DMS114 treated with DMSO at 0.1 percent for 48 hours (cell line): Measurements from ENCODE around the gene LRMDA.

Experiments
- DNase-seq: peaks from one replicate; lab custom pipeline; 2025; ENCODE audit not compliant: unreplicated experiment; lab: John Stamatoyannopoulos, UW

Gene LRMDA

DNA sequence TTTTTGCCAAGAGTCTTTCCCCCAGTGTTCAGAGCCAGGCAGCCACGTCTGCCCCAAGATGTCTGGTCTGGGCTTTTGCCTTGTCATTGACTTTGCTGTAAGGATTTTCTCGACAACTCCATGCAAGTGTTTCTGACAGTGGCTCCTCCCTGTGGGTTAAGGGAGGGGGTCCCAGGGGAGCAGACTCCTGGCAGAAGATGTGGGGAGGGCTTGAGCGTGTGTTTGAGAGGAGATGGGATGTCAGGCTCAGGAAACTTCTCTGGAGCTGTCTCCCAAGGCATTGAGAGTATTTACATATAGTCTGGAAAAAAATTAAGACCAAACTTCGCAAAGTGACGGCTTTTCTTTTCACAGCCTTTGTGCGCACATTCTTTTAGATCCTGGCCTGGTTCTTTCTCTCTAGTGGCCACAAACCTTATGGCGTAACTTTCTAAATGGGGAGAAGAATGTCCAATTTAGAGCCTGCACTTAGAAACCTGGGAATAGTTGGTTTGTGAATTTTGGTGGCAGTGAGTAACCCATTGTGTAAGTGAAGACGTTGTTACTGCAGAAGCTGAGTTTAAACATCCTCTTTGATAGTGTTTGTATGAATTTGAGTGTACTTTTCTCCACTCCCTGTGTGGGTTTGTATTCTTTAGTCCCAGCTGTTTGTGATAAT, 201.5 kb downstream of the LRMDA start:
- DNase-seq = no peak

DNA sequence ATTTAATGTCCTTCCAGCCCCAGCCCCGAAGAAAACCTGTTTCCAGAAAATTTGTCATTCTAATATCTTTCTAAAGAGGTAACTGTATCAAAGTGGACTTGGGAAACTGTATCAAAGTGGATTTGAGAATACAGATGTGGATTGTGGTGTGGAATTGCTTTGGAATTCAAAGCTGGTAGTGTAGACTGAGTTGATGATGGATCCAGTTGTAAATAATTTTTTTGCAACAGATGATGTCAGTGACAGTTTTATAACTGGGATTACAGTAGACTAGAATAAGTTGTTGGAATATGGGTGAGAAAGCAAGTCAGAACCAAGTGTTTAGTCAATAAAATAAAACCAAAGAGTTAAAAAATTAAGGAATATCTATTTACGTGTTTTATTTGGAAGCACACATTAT, 202.1 kb downstream of the LRMDA start:
- DNase-seq = no peak

DNA sequence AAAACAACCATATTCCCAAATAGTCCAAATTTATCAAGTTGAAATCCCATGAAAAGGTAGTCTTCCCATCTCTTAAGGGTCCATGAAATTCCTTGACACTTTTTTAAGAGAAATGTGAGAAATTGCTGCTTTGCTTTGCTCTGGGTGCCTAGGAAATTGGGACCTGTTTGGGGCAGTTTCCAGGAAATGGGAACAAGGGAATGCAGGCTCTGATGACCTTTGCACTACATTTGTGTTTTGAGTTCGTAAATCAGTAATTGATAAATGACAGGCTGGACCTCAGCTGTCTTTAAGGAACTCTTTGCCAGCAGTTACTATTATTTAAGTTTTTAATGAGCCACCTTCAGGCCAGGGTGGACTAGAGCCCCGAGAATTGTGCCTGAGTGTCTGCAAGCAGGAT, 203.5 kb downstream of the LRMDA start:
- no peak for DNase-seq

DNA sequence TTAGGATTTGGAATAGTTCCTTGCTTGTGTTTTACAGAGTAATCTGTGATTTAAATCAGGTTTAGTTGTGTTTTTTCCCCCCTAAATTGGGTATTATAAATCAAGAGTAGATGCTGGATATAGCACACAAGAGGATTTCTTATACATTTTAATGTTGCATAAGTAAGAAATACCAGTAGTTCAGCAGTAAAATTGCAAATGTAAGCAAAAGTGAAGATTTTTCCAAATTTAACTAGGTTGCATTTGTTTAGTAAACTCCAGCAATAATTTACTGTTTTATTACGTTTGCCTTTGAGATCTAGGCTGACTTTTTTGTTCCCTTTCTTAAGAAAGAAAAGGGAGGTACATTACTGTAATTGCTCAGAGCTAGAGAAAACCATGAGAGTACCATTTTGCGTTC, 207.3 kb downstream of the LRMDA start:
- no peak for DNase-seq

DNA sequence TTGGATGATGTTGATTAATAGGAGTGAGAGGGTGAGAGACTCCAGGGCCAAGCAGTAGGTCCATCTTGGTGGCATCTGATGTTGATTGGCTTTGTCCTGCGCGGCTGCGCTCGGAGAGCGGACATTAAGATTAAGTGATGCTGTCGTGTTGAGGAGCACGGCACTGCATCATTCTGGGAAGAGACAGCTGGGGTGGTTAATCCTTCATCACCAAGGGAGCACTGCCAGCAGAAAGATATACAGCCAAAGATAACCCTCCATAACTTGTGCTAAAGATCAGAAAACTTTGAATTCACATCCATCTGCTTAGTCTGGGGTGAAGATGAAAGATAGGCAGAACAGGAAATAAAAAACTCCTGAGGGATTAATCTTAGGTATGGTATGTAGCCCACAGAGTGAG, 208.3 kb downstream of the LRMDA start:
- DNase-seq = no peak

DNA sequence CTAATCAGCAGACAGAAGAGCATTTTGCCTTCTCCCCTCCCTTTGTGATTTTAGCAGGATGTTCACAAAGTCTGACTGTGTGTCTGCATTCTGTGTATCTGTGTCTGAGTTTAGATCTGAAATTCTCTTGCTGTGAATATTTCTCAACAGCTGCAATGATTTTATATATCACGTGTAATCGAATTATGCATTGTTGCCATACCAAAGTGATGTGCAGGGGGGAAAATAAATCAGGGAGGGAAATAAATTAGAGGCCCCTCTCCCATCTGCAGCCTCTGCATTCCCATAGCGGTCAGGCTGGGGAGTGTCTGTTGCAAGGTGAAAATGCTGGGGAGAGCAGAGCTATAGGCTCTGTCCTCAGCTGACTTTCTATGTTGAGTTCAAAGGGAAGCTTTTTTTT, 209.0 kb downstream of the LRMDA start:
- no peak for DNase-seq

DNA sequence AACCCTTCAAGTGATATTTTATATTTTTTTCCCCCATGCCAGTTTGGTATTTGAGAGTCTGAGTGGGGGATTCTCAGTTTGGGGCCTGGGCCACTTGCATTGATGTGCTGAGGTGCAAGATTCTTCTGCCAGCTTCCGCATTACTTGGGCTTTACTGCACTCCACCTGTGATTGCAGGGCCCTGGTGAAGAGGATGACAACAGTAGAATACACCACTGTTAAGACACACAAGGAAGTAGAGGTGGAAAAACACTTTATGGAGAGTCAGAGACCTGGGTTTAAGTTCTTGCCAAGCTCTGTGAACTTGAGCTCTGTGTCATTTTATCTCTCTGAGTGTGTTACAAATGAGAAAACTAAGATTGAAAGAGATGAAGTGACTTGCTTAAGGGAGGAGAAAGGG, 209.4 kb downstream of the LRMDA start:
- DNase-seq = no peak

DNA sequence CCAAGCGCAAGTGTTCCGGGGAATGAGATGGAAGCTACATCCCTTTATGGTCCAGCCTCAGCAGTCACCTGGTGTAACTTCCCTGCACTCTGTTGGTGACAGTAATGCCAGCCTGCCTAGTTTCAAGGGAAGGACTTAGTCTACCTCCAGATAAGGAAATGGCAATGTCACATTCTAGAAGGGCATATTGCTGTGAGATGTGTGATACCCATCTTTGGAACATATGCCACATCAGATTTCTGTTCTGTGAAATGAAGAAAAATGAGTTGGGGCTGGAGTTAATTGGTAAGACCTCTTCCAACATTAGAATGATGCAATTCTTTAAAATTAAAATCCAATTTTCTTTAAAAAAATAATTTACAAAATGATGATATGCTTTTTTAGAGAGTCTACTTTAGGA, 212.0 kb downstream of the LRMDA start:
- DNase-seq = no peak

DNA sequence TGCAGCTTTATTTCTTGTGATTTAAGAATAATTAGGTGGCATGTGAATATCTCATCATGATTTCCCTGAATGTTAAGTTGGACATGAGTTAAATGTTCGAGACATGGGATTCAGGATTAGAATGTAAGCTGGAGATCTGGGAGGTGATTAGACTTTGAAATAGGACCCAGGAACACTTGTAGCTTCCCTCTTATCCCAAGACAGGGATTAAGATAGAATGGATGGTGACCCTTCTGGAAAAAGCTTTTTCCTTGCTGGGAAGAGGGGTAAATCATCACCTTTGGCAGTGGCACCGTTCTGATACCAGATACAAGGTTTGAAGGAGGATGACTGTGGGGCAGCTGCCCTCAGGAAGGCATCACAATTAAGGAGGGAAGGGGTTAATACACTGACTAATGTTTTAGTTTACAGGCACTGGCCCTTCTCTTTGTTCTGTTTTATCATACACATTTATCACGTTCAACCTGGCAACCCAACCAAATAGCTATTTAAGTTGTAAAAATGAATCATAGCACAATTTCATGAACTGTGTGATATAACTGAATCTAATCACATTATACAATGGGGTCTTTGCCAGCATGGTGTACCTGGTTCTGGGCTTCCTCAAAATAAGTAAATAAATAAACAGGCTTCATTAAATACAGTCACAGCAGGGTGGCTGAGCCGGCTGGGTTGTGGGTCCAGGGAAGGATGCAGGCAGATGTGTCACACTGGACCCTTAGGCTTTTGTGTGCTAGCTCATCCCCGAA, 212.7 kb downstream of the LRMDA start:
- no peak for DNase-seq

DNA sequence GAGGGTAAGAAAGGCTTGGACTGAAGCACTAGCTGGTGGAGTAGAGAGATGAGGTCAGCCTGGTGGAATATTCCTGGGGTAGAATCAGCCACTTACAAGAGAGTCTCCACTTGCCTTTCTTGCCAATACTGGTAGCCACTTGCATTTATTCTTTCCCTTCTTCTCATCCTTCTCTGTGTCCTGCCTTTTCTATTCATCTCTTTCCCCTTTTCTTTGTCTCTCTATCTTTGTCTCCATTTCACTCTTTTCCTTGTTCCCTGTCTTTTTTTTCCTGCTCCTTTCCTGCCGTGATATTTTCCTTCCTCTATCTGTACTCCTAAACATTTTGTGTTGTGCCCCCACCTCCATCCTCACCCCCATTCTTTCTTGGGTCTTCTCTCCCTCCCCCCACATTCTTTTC, 214.3 kb downstream of the LRMDA start:
- no peak for DNase-seq

DNA sequence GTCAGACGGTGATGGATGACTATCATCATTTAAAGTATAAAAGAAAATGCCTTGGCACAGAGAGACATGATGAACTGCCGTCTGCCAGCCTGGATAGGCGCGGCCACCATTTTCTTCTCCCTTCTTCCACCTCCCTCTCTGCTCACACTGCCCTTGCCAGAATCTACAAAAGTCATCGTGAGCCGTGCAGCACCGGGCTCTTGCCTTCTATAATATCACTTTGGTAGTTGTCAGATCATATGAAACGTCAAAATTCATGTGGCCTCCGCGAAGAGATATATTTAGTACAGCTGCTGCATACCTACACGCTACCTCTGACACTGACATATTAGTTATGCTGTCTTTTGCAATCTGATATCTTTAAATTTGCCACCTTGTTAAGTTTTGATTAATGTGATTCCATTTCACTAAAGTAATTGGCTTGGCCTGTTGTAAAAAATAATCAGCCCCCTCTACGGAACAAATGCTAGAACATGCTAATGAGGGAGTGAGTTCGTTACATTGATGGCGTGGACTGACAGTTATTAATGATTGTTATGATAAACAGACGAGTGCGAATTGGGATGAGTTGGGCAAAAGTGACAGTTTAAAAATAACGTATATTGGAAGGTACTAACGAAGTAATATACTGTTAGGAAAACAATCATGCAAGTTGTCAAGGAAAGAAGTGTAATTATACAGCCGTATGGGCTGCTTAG, 214.9 kb downstream of the LRMDA start:
- no peak for DNase-seq

DNA sequence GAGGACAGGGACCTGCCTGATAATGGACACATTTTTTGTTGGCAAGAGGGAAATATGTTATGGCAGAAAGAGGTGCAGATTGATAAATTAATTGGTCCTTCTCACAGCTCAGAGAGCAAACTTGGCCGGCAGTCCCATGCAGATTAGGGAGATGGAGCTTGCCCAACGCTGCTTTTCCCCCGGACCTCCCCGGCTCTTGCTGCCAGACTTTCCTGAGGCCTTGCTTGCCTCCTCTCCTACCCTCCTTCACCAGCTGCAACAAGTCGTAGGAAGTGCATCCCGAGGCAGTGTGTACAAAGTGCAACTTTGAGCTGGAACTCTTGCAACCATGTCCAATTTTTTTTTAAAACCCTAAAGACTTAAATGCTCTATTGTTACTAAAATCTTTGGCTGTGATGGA, 215.5 kb downstream of the LRMDA start:
- no peak for DNase-seq

DNA sequence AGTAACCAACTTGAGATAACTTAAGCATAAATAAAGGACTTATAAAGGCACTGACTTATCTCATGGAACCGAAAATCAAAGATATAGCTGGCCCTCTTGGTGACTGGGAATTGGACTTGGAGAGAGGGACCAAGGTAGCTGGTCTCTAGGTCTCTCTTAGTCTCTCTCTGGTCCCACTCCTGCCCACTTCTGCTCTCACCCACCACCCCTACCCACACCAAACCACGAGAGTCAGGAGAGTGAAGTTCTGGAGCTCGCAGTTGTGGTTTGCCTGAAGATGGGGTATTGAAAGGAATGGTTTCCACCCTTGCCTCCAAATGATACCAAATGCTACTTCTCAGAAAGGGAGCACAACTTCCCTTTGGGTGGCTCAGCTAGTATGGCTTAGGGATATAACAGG, 216.3 kb downstream of the LRMDA start:
- DNase-seq = no peak

DNA sequence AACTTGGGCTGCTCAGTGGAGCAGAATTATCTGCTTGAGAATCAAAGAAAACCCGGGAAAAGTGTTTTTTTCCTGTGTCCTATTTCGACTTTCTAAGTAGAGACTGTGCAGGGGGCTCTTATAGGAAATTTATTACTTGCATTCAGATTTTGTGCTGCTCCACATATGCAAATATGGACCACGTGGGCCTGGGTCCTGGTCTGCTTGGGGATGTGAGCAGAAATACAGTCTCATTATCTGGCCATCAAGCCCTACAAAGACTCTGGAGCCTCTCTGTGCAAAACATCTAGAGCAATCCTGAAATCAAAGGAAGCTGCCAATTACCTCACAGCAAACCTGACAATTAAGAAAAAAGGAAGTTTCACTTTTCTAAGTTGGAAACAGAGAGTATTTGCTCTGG, 216.9 kb downstream of the LRMDA start:
- no peak for DNase-seq

DNA sequence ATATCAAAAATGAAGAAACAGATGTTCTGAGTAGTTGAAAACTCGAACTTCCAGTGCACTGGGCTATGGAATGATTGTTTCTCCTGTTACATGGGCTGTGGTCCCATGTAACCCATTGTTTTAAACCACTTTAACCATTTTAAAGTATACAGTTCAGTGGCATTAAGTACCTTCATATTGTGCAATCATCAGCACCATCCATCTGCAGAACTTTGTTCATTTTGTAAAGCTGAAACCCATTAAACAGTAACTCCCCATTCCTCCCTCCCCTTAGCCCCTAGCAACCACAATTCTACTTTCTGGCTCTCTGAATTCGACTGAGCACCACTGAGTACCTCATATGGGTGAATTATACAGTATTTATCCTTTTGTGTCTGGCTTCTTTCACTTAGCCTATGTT, 217.4 kb downstream of the LRMDA start:
- no peak for DNase-seq

DNA sequence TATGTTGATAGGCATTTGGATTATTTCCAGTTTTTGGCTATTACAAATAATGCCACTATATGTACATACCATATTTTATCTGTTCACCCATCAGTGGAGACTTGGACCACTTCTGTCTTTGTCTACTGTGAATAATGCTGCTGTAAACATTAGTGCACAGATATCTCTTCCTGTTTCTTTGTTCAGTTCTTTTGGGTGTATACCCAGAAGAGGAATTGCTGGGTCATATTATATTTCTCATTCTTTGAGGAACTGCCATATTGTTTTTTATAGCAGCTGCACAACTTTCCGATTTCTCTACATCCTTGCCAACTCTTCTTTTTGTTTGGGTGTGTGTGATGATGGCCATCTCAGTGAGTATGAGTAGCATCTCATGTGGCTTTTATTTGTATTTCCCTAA, 218.0 kb downstream of the LRMDA start:
- no peak for DNase-seq

DNA sequence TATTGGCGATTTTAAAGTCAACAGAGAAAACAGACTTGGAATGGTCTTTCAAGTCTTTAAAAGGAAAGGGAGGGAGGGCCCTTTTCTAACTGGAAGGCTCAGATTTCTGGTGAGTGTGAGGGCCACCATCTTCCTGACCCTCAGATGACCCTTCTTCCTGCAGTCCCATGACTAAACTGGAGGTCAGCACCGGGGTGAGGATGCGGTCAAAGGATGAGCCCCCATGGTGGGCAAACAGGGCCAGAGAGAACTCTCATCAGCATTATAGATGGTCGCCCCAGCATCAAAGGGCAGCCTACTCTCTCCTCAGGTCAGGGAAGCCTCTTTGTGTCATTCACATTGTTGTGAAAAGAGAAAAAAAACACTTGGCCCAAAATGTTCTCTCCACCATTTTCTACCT, 219.2 kb downstream of the LRMDA start:
- no peak for DNase-seq

DNA sequence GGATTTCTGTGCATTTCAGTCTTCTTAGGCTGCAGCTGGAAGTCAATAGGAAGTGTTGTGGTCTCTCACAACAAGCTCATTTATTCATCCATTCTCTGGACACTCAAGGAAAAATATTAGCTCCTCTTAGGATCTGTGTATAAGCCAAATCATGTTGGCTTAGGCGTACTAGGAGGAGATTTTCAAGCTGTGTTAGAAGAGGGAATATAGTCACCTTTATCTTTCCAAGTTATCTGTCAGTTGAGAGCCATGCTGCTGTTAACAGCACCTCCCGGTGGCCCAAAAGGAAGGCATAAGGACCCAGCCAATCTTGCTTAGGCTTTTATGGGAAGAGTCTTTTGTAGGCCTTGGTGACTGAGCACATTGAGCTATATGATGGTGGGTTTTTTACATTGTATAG, 220.0 kb downstream of the LRMDA start:
- no peak for DNase-seq

DNA sequence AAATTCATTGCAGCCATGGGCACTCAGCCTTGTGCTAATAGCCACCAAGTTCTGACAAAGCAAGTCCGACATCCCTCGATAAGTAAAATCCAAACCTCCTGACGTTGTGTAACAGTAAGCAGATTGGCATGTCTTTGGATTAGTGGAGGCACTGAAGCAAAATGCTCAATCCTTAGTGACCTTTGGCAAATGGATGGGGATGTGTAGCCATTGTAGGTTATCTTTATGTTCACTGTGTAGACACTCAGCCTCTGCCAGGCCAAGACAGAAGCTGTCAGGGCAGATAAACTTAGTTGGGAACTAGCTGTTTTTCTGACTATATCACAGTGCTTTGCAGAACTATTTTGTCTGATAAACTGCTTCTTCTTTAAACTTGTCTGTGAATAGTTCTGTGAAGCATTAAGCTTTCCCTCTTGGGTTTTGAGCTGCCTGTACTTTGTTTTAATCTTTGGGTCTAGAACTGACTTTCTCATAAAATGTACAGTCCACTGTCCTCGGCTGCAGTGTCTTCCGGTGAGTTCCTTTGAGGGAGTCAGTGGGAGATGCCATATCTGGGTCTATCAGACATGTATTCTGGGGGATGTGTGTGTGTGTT, 220.8 kb downstream of the LRMDA start:
- no peak for DNase-seq

DNA sequence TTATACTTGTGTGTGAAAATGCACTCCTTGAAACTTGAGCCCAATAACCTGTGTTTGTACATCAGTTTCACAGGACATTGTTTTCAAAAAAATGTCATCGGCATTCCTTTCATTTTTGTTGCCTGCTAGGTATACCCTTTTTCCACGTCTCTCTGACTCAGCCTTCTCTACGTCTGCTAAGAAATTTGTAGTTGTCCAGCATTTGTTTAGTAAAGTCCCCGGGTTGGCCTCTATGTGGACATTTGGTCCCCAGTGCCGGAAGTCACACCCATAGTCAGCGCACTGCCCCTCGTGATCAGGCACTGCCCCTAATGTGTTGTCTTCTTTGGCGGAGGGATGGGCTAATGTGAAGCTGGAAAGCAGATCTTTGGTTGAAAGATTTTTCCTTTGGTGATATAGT, 222.3 kb downstream of the LRMDA start:
- no peak for DNase-seq

DNA sequence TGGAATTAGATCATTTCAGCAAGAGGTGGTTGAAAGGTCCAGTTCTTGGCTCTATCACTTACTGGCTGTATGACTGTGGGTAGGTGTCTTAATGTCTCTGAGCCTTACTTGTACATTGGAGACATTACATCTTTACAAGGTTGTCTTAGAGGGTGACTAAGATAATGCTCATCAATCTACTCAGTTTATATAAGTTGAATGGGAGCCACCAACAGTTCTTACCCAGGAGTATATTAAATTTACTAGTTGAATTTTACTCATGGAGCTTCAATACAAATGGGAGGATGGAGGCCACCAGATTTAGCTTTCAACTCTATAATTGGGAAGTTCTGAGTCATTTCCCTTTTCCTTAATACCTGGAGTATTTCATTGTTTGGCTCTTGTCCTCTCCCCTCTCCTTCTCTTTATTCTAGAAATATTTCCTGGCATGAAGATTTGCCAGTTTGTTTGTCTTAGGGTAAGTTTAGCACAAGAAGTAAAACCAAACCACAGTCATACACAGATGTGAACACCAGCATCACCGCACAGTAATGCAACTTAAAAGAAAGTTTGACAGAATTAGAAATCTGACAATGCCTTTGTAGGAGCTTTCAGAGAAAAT, 222.8 kb downstream of the LRMDA start:
- DNase-seq = no peak

DNA sequence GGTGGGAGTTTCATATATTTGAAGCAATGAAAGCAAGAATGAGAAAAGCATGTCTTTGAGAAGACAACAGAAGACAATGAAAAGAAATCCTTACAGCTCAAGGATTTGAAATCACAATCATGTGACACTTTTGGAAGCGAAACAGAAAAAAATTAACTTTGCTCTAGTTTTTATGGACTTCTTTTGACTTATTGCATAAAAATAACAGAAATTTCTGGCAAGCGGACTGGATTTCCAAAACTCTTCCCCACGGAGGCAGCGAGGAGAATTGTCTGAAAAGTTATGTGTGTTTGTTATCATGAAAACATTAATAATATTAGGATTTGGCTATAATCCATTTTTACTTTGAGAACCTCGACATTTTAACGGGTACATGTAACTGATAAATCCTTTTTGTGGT, 223.3 kb downstream of the LRMDA start:
- DNase-seq = no peak
